H1 (cell line): ENCODE data around the gene SBK1. TPM values are rescaled to one million over a fixed set of nuclear protein-coding genes. Genes with fewer than 3 reads are reported as not detected.

Experiments
- GABPA ChIP-seq: IDR thresholded peaks from 2 replicates; pipeline ENCODE4 v1.6.1; 2011; ENCODE audit warnings: mild to moderate bottlenecking, low read length, moderate library complexity, borderline replicate concordance; ENCODE audit not compliant: insufficient read depth
- SIX5 ChIP-seq: IDR thresholded peaks from 2 replicates; pipeline ENCODE4 v1.6.1; 2011; ENCODE audit warnings: mild to moderate bottlenecking, low read depth, low read length
- polyA plus RNA-seq, 7 experiments: library from polyadenylated mRNA; depleted of rRNA in 3 of 7; stranded (reverse) in 5 of 7; unstranded in 2 of 7; fragments of >200 nt in 5 of 7; fragments of 200-250 nt in 2 of 7; gene quantifications; 1 replicate in 5 of 7; 2 replicates in 1 of 7; 4 replicates in 1 of 7; pipeline versions ENCODE4 v1.2.1 to v1.2.3, GENCODE V29; 2011 to 2013; ENCODE audit warnings: missing spikeins in 2 of 7, mixed read lengths in 2 of 7
- total RNA-seq: library from RNA; stranded (reverse); fragmentation: NEBNext Ultra II Directional; extraction: Animal tissue kit (Norgen Biotek cat#: 25700); gene quantifications from 2 replicates; pipeline ENCODE4 v1.2.1, GENCODE V29; 2021
- TF ChIP-seq, protein P1 (sequence below): fragments of 300-600 bp; sonication (generic); IDR thresholded peaks from 2 replicates; pipeline ENCODE4 v1.7.1; 2012; ENCODE audit warnings: low read length, moderate library complexity, mild to moderate bottlenecking, inconsistent platforms; ENCODE audit not compliant: insufficient replicate concordance

SBK1 gene
- total and polyA plus RNA-seq, 2 of the 8 experiments (the other 6 are each of a cell fraction or from before 2014, with no cell fraction given), result 18.2 to 73.9 TPM

DNA sequence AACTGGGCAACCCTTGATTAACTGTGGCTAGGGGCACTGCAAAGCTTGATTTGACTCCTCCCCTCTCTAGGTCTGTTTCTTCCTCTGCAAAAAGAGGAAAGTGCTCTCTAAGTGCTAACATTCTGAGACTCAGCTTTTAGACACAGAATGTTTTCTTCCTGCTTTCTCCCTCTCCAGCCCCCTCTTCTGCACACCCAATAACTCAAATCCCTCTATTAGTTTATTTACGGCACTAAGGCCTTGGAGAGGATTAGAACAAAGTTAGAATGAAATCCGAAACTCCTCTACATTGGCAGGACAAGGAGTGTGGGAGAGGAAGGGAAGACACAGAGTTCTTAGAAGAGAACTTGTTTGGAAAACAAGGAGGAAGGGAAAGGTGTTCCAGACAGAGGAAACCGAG lies 3.3 kb upstream of the SBK1 start (continued):
- TF ChIP-seq, protein P1, sequence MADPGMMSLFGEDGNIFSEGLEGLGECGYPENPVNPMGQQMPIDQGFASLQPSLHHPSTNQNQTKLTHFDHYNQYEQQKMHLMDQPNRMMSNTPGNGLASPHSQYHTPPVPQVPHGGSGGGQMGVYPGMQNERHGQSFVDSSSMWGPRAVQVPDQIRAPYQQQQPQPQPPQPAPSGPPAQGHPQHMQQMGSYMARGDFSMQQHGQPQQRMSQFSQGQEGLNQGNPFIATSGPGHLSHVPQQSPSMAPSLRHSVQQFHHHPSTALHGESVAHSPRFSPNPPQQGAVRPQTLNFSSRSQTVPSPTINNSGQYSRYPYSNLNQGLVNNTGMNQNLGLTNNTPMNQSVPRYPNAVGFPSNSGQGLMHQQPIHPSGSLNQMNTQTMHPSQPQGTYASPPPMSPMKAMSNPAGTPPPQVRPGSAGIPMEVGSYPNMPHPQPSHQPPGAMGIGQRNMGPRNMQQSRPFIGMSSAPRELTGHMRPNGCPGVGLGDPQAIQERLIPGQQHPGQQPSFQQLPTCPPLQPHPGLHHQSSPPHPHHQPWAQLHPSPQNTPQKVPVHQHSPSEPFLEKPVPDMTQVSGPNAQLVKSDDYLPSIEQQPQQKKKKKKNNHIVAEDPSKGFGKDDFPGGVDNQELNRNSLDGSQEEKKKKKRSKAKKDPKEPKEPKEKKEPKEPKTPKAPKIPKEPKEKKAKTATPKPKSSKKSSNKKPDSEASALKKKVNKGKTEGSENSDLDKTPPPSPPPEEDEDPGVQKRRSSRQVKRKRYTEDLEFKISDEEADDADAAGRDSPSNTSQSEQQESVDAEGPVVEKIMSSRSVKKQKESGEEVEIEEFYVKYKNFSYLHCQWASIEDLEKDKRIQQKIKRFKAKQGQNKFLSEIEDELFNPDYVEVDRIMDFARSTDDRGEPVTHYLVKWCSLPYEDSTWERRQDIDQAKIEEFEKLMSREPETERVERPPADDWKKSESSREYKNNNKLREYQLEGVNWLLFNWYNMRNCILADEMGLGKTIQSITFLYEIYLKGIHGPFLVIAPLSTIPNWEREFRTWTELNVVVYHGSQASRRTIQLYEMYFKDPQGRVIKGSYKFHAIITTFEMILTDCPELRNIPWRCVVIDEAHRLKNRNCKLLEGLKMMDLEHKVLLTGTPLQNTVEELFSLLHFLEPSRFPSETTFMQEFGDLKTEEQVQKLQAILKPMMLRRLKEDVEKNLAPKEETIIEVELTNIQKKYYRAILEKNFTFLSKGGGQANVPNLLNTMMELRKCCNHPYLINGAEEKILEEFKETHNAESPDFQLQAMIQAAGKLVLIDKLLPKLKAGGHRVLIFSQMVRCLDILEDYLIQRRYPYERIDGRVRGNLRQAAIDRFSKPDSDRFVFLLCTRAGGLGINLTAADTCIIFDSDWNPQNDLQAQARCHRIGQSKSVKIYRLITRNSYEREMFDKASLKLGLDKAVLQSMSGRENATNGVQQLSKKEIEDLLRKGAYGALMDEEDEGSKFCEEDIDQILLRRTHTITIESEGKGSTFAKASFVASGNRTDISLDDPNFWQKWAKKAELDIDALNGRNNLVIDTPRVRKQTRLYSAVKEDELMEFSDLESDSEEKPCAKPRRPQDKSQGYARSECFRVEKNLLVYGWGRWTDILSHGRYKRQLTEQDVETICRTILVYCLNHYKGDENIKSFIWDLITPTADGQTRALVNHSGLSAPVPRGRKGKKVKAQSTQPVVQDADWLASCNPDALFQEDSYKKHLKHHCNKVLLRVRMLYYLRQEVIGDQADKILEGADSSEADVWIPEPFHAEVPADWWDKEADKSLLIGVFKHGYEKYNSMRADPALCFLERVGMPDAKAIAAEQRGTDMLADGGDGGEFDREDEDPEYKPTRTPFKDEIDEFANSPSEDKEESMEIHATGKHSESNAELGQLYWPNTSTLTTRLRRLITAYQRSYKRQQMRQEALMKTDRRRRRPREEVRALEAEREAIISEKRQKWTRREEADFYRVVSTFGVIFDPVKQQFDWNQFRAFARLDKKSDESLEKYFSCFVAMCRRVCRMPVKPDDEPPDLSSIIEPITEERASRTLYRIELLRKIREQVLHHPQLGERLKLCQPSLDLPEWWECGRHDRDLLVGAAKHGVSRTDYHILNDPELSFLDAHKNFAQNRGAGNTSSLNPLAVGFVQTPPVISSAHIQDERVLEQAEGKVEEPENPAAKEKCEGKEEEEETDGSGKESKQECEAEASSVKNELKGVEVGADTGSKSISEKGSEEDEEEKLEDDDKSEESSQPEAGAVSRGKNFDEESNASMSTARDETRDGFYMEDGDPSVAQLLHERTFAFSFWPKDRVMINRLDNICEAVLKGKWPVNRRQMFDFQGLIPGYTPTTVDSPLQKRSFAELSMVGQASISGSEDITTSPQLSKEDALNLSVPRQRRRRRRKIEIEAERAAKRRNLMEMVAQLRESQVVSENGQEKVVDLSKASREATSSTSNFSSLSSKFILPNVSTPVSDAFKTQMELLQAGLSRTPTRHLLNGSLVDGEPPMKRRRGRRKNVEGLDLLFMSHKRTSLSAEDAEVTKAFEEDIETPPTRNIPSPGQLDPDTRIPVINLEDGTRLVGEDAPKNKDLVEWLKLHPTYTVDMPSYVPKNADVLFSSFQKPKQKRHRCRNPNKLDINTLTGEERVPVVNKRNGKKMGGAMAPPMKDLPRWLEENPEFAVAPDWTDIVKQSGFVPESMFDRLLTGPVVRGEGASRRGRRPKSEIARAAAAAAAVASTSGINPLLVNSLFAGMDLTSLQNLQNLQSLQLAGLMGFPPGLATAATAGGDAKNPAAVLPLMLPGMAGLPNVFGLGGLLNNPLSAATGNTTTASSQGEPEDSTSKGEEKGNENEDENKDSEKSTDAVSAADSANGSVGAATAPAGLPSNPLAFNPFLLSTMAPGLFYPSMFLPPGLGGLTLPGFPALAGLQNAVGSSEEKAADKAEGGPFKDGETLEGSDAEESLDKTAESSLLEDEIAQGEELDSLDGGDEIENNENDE, result no peak
- no peak for TF ChIP-seq GABPA
- no peak for TF ChIP-seq SIX5
